NCI-H1694 (cell line): ENCODE data around the gene HS1BP3.

Experiments
- DNase-seq: peaks from one replicate; lab custom pipeline; 2025; lab: John Stamatoyannopoulos, UW

The HS1BP3 gene

GRCh38 chr2:20674974-20675679 is 24.2 kb upstream of the HS1BP3 start:
- DNase-seq = no peak

GRCh38 chr2:20674309-20674965 is 23.5 kb upstream of the HS1BP3 start:
- DNase-seq = no peak

GRCh38 chr2:20673686-20674308 is 22.9 kb upstream of the HS1BP3 start:
- no peak for DNase-seq

GRCh38 chr2:20672201-20672951 is 21.5 kb upstream of the HS1BP3 start:
- no peak for DNase-seq

GRCh38 chr2:20671736-20672080 is 20.8 kb upstream of the HS1BP3 start:
- DNase-seq = no peak

GRCh38 chr2:20671036-20671735 is 20.3 kb upstream of the HS1BP3 start:
- DNase-seq = no peak

- DNase-seq = no peak
These were observed 19.6 kb upstream of the HS1BP3 start for GRCh38 chr2:20670315-20671035.

GRCh38 chr2:20669562-20670314 is 18.8 kb upstream of the HS1BP3 start:
- no peak for DNase-seq

- no peak for DNase-seq
These were observed 18.1 kb upstream of the HS1BP3 start for GRCh38 chr2:20668871-20669475.

GRCh38 chr2:20668451-20668850 is 17.6 kb upstream of the HS1BP3 start:
- no peak for DNase-seq

- DNase-seq = no peak
These were observed 16.9 kb upstream of the HS1BP3 start for GRCh38 chr2:20667531-20668401.

GRCh38 chr2:20667151-20667530 is 16.2 kb upstream of the HS1BP3 start:
- DNase-seq = no peak

GRCh38 chr2:20666304-20667150 is 15.6 kb upstream of the HS1BP3 start, which contains the start of gene GDF7:
Gene GDF7 (plus strand): TSS chr2:20667144. CDS start chr2:20667240, 96 bp downstream.
- no peak for DNase-seq

GRCh38 chr2:20666005-20666303 is 15.1 kb upstream of the HS1BP3 start:
- DNase-seq = no peak

GRCh38 chr2:20665243-20666004 is 14.5 kb upstream of the HS1BP3 start:
- DNase-seq = no peak

- DNase-seq = no peak
These were observed 13.7 kb upstream of the HS1BP3 start for GRCh38 chr2:20664431-20665242.

GRCh38 chr2:20664071-20664390 is 13.1 kb upstream of the HS1BP3 start:
- no peak for DNase-seq
